MCF 10A (cell line): ENCODE data around the gene TOP1. TPM values are rescaled to one million over a fixed set of nuclear protein-coding genes. Genes with fewer than 3 reads are reported as not detected.
A peak's percentile ranks its signal among the peaks of the same experiment; 100 is the strongest.

Source experiments
- BruUV-seq: library from RNA; stranded (reverse); fragments of 400-500 nt; replicated peaks from 2 replicates; lab custom pipeline; 2021; lab: Mats Ljungman, UMichigan
- CTCF ChIA-PET: fragments of 300-600 bp; sonication (Branson Sonifier 250); formaldehyde crosslinking; extraction: SDS; loops from one replicate; lab custom pipeline; 2021; ENCODE audit warnings: antibody characterized with exemption, inconsistent platforms; lab: Yijun Ruan, JAX
- POLR2A ChIA-PET: fragments of 300-600, 350-650 bp; sonication (Branson Sonifier 250); formaldehyde crosslinking; extraction: SDS; loops from one replicate; lab custom pipeline; 2020; ENCODE audit warnings: antibody characterized with exemption, inconsistent platforms; lab: Yijun Ruan, JAX
- DNase-seq: peaks from one replicate; pipeline ENCODE4 v3.0.0-alpha.2; 2018; ENCODE audit not compliant: unreplicated experiment
- H3K27ac Mint-ChIP-seq: one replicate; pipeline ENCODE4 v1.8.0; 2022; ENCODE audit warnings: mild to moderate bottlenecking, low read depth, mixed read lengths; ENCODE audit not compliant: unreplicated experiment
- H3K27me3 Mint-ChIP-seq: one replicate; pipeline ENCODE4 v1.8.0; 2022; ENCODE audit warnings: mixed read lengths; ENCODE audit not compliant: insufficient read depth, unreplicated experiment
- H3K36me3 Mint-ChIP-seq: one replicate; pipeline ENCODE4 v1.8.0; 2022; ENCODE audit warnings: mild to moderate bottlenecking, moderate library complexity, mixed read lengths; ENCODE audit not compliant: insufficient read depth, unreplicated experiment
- H3K4me1 Mint-ChIP-seq: one replicate; pipeline ENCODE4 v1.8.0; 2022; ENCODE audit warnings: mixed read lengths; ENCODE audit not compliant: insufficient read depth, unreplicated experiment
- H3K4me3 Mint-ChIP-seq: one replicate; pipeline ENCODE4 v1.8.0; 2022; ENCODE audit warnings: mild to moderate bottlenecking, moderate library complexity, mixed read lengths; ENCODE audit not compliant: unreplicated experiment
- H3K9me3 Mint-ChIP-seq: one replicate; pipeline ENCODE4 v1.8.0; 2022; ENCODE audit warnings: mixed read lengths; ENCODE audit not compliant: unreplicated experiment
- intact Hi-C: fragments of 100-400 bp; cut with micrococcal nuclease; formaldehyde crosslinking; loops from 2 replicates; pipeline ENCODE4 v1.14.1; 2022
- microRNA-seq: library from miRNA; unstranded; fragments of <30 nt; microRNA quantifications from one replicate; pipeline ENCODE4 v1.2.0, GENCODE V29; 2022
- total RNA-seq: library from RNA; stranded (reverse); gene quantifications from 2 replicates; pipeline ENCODE4 v1.2.3, GENCODE V29; 2022
- TF ChIP-seq, protein P1 (sequence below): fragments of 200-600 bp; IDR thresholded peaks from one replicate; pipeline ENCODE4 v1.8.0; 2022; ENCODE audit warnings: antibody characterized with exemption, mild to moderate bottlenecking; ENCODE audit not compliant: unreplicated experiment

Gene TOP1
- total RNA-seq, 1 experiment from 2014 or later = 174 TPM

DNA sequence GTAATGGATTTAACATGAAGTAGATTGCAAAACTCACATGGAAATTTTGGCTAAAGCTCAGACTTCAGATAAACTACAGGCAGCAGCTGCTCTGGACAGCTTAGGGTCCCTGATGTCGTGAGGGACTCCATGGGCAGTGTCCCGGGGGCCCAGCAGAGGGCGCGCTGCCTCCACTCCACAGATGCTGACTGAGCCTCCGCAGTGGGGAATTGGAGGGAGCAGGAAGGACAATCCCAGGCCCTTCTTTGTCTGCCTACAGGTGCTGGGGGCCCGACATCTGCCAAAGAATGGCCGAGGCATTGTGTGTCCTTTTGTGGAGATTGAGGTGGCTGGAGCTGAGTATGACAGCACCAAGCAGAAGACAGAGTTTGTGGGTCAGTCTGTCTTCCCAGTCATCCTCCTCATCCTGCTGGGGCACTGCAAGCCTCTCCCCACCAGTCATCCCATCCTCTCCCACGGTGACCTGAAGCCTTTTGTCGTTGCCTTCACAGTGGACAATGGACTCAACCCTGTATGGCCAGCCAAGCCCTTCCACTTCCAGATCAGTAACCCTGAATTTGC, 144.6 kb downstream of the TOP1 start:
- peak; percentile 72 for DNase-seq
- peaks cover 27% of the 10 kb centered on the region for H3K4me1 Mint-ChIP-seq
- H3K4me3 Mint-ChIP-seq = no peak overlapping the region
- ChIA-PET POLR2A (interaction anchor here (0.6 to 2.4 kb wide), 8 partner anchors 16 to 167 kb away, joined by 3 to 14 read pairs (median 4); partner anchors contain the start of gene LPIN3), CTCF (interaction anchor here (0.6 to 16.9 kb wide), 70 partner anchors 9 to 1480 kb away, joined by 3 to 314 read pairs (median 5); partner anchors contain the start of gene LPIN3)
- no peaks in the 10 kb centered on the region for H3K9me3 Mint-ChIP-seq
- intact Hi-C loops = loop anchor here (1.0 to 5.0 kb wide), 4 partner anchors 59 to 239 kb away; partner anchors contain the start of gene LPIN3
- H3K27ac Mint-ChIP-seq = peak overlapping the region; percentile 59
- peaks cover 55% of the 10 kb centered on the region for H3K36me3 Mint-ChIP-seq
- TF ChIP-seq, protein P1, sequence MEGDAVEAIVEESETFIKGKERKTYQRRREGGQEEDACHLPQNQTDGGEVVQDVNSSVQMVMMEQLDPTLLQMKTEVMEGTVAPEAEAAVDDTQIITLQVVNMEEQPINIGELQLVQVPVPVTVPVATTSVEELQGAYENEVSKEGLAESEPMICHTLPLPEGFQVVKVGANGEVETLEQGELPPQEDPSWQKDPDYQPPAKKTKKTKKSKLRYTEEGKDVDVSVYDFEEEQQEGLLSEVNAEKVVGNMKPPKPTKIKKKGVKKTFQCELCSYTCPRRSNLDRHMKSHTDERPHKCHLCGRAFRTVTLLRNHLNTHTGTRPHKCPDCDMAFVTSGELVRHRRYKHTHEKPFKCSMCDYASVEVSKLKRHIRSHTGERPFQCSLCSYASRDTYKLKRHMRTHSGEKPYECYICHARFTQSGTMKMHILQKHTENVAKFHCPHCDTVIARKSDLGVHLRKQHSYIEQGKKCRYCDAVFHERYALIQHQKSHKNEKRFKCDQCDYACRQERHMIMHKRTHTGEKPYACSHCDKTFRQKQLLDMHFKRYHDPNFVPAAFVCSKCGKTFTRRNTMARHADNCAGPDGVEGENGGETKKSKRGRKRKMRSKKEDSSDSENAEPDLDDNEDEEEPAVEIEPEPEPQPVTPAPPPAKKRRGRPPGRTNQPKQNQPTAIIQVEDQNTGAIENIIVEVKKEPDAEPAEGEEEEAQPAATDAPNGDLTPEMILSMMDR = peak; percentile 97
- H3K27me3 Mint-ChIP-seq = no peaks in the 10 kb centered on the region
- no TSS peak for BruUV-seq

DNA sequence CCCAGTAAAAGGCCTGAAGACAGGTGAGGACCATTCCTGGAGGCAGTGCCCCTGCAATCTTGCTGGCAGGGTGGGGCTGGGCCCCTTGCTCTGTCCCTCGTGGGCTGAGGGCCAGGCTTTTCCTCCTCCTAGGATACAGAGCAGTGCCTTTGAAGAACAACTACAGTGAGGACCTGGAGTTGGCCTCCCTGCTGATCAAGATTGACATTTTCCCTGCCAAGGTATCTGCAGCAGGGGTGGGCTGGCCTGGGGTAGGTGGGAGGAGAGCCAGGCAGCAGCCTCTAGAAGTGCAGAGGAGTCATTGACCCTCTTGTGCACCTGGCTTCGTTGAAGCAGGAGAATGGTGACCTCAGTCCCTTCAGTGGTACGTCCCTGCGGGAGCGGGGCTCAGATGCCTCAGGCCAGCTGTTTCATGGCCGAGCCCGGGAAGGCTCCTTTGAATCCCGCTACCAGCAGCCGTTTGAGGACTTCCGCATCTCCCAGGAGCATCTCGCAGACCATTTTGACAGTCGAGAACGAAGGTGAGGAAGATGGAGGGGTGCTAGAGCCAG, 145.2 kb downstream of the TOP1 start:
- CTCF ChIA-PET = interaction anchor here (0.5 to 16.9 kb wide), 42 partner anchors 8 to 1814 kb away, joined by 3 to 314 read pairs (median 8); partner anchors contain the start of gene LPIN3
- no TSS peak for BruUV-seq
- POLR2A ChIA-PET = interaction anchor here (1.0 to 2.4 kb wide), 5 partner anchors 37 to 167 kb away, joined by 3 to 13 read pairs (median 4); partner anchors contain the start of gene LPIN3
- Mint-ChIP-seq H3K9me3 (no peaks in the 10 kb centered on the region), H3K4me1 (peaks cover 26% of the 10 kb centered on the region), H3K27ac (peak overlapping the region; percentile 59), H3K36me3 (peaks cover 53% of the 10 kb centered on the region), H3K27me3 (no peaks in the 10 kb centered on the region), H3K4me3 (no peak overlapping the region)
- TF ChIP-seq, protein P1 = no peak
- DNase-seq = no peak
- intact Hi-C loops = loop anchor here (1.0 to 5.0 kb wide), 4 partner anchors 58 to 238 kb away; partner anchors contain the start of gene LPIN3

Small RNA genes within 50 kb of the gene (microRNA-seq; reads per million reads assigned to microRNA genes)
- not detected for gene MIR6871

Other genes starting within 250 kb of the TOP1 start
- 33.2 and 48.1 TPM in 2 replicates for gene PLCG1, start 108.7 kb downstream of the TOP1 start, total RNA-seq